Calu3 (cell line): ENCODE results near the gene PHLDB3. TPM values are rescaled to one million over a fixed set of nuclear protein-coding genes. Genes with fewer than 3 reads are reported as not detected.

Experiments used
- BruUV-seq: library from RNA; stranded (reverse); fragments of 400-500 nt; replicated peaks from 2 replicates; lab custom pipeline; 2021; lab: Mats Ljungman, UMichigan
- CTCF ChIA-PET: fragments of 300-600 bp; sonication (Branson Sonifier 250); formaldehyde crosslinking; loops from one replicate; lab custom pipeline; 2022; ENCODE audit warnings: antibody characterized with exemption; lab: Charles Lee
- DNase-seq: peaks from one replicate; pipeline ENCODE4 v3.0.0; 2022
- H3K27ac Mint-ChIP-seq: one replicate; pipeline ENCODE4 v1.8.0; 2022; ENCODE audit warnings: mixed read lengths; ENCODE audit not compliant: unreplicated experiment
- H3K27me3 Mint-ChIP-seq: one replicate; pipeline ENCODE4 v1.8.0; 2022; ENCODE audit warnings: mixed read lengths; ENCODE audit not compliant: unreplicated experiment
- H3K36me3 Mint-ChIP-seq: one replicate; pipeline ENCODE4 v1.8.0; 2022; ENCODE audit warnings: mild to moderate bottlenecking, moderate library complexity, mixed read lengths; ENCODE audit not compliant: insufficient read depth, unreplicated experiment
- H3K4me1 Mint-ChIP-seq: one replicate; pipeline ENCODE4 v1.8.0; 2022; ENCODE audit warnings: mild to moderate bottlenecking, low read depth, mixed read lengths; ENCODE audit not compliant: unreplicated experiment
- H3K4me3 Mint-ChIP-seq: one replicate; pipeline ENCODE4 v1.8.0; 2022; ENCODE audit warnings: mild to moderate bottlenecking, low read depth, moderate library complexity, mixed read lengths; ENCODE audit not compliant: unreplicated experiment
- H3K9me3 Mint-ChIP-seq: one replicate; pipeline ENCODE4 v1.8.0; 2022; ENCODE audit warnings: low read depth, mixed read lengths; ENCODE audit not compliant: unreplicated experiment
- intact Hi-C: fragments of 100-400 bp; cut with micrococcal nuclease; formaldehyde crosslinking; loops from one replicate; pipeline ENCODE4 v1.10.0; 2022; ENCODE audit not compliant: unreplicated experiment
- total RNA-seq: library from RNA; stranded (reverse); gene quantifications from 2 replicates; pipeline ENCODE4 v1.2.3, GENCODE V29; 2022
- TF ChIP-seq, protein P1 (sequence below): fragments of 200-600 bp; IDR thresholded peaks from one replicate; pipeline ENCODE4 v1.8.0; 2022; ENCODE audit warnings: antibody characterized with exemption; ENCODE audit not compliant: unreplicated experiment

PHLDB3 gene
- total RNA-seq, 1 experiment from 2014 or later, result 24.7 TPM

DNA sequence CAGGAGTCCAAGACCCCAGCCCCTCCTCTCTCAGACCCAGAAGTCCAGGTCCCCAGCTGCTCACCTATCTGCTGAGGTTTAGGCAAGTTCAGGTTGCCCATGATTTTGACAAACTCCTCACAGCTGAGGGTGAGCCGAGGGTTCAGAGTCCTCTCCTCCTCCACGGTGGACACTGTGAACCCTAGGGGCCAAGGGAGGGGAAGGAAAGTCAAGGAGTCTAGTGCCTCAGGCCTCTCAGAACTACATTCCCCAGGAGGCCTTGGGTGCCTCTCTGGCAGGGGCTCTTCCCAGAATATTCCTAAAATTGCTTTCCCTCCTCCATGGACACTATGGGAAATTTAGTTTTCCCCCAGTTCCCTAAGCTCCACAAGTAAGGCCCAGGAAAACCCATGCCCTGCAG is 3.3 kb upstream of the PHLDB3 start:
- intact Hi-C loops, result no loop called here
- Mint-ChIP-seq H3K4me3 (no peak overlapping the region), H3K36me3 (peaks cover 35% of the 10 kb centered on the region), H3K4me1 (peaks cover 21% of the 10 kb centered on the region), H3K27me3 (no peaks in the 10 kb centered on the region), H3K9me3 (peaks cover 2% of the 10 kb centered on the region), H3K27ac (no peak overlapping the region)
- TF ChIP-seq, protein P1, sequence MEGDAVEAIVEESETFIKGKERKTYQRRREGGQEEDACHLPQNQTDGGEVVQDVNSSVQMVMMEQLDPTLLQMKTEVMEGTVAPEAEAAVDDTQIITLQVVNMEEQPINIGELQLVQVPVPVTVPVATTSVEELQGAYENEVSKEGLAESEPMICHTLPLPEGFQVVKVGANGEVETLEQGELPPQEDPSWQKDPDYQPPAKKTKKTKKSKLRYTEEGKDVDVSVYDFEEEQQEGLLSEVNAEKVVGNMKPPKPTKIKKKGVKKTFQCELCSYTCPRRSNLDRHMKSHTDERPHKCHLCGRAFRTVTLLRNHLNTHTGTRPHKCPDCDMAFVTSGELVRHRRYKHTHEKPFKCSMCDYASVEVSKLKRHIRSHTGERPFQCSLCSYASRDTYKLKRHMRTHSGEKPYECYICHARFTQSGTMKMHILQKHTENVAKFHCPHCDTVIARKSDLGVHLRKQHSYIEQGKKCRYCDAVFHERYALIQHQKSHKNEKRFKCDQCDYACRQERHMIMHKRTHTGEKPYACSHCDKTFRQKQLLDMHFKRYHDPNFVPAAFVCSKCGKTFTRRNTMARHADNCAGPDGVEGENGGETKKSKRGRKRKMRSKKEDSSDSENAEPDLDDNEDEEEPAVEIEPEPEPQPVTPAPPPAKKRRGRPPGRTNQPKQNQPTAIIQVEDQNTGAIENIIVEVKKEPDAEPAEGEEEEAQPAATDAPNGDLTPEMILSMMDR, result no peak
- CTCF ChIA-PET, result interaction anchor here (0.6 kb wide), 1 partner anchor 94 kb away, joined by 6 read pairs; no protein-coding TSS in a partner anchor
- DNase-seq, result no peak
- no TSS peak for BruUV-seq

DNA sequence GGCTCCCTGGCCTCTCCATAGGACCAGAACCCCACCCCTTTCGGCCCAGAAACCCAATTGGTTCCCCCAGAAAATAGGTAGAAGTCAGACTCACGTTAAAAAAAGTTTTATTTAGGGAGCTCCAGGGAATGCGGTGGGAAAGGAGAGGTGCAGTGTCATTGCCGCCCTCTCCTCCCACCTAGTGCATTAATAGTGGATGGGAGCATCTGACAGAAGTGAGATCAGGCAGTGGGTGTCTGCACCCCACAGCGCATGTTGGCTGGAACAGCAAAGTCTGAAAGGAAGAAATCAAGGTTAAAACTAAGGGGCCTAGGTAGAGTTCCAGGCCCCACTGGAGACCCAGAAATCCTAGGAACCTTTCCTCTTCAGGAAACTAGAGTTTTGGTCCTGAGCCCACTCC is 2.1 kb upstream of the PHLDB3 start:
- Mint-ChIP-seq H3K9me3 (no peaks in the 10 kb centered on the region), H3K4me1 (peaks cover 26% of the 10 kb centered on the region), H3K36me3 (peaks cover 36% of the 10 kb centered on the region), H3K4me3 (no peak overlapping the region), H3K27me3 (no peaks in the 10 kb centered on the region), H3K27ac (no peak overlapping the region)
- TF ChIP-seq, protein P1, result no peak
- DNase-seq, result no peak
- intact Hi-C loops, result no loop called here
- no TSS peak for BruUV-seq
- CTCF ChIA-PET, result no interaction called here

DNA sequence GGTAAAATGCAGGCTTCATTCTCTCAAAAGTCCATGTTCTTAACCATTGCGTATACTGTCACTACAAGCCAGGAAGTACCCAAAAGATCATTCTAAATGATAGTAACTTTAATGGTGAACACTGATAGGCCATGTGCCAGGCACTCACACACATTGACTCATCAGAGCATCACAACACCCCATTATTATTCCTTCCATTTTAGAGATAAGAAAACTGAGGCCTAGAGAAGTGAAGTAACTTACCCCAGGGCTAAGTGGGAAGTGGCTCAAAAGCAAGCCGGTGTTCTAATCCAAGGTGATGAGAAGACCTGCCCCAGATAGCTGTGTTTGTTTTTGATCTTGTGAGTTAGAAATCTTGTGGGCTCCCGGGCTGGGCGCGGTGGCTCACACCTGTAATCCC is 1.4 kb upstream of the PHLDB3 start:
- no peaks in the 10 kb centered on the region for H3K9me3 Mint-ChIP-seq
- peaks cover 26% of the 10 kb centered on the region for H3K4me1 Mint-ChIP-seq
- no TSS peak for BruUV-seq
- no peak for DNase-seq
- peaks cover 36% of the 10 kb centered on the region for H3K36me3 Mint-ChIP-seq
- intact Hi-C loops, result no loop called here
- H3K4me3 Mint-ChIP-seq, result no peak overlapping the region
- CTCF ChIA-PET, result interaction anchor here (0.6 to 2.8 kb wide), 3 partner anchors 14 to 59 kb away, joined by 3 to 20 read pairs (median 17); no protein-coding TSS in a partner anchor
- H3K27me3 Mint-ChIP-seq, result no peaks in the 10 kb centered on the region
- TF ChIP-seq, protein P1, result no peak
- H3K27ac Mint-ChIP-seq, result no peak overlapping the region

DNA sequence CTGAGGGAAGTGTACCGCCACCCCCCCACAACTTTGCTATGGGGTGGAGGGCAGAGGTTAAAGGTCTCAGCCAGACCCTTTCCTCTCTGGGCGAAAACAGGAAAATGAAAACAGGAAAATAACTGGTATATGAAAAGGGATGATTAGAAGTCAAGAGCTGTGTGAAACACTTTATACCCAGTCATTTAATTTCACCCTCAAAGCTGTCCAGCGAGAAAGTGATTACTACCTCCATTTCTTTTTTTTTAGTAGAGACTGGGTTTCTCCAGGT is 575 bp upstream of the PHLDB3 start:
- TF ChIP-seq, protein P1, result no peak
- peaks cover 29% of the 10 kb centered on the region for H3K36me3 Mint-ChIP-seq
- intact Hi-C loops, result no loop called here
- peaks cover 26% of the 10 kb centered on the region for H3K4me1 Mint-ChIP-seq
- CTCF ChIA-PET, result interaction anchor here (0.5 to 2.8 kb wide), 4 partner anchors 12 to 58 kb away, joined by 4 to 20 read pairs (median 12); partner anchors contain the start of gene LYPD3
- no peaks in the 10 kb centered on the region for H3K9me3 Mint-ChIP-seq
- H3K27ac Mint-ChIP-seq, result peak overlapping the region; percentile 24
- no peak for DNase-seq
- H3K27me3 Mint-ChIP-seq, result no peaks in the 10 kb centered on the region
- H3K4me3 Mint-ChIP-seq, result peak overlapping the region; percentile 97
- no TSS peak for BruUV-seq
